Keratinocyte (primary cell): Measurements from ENCODE around the gene FAM53B.

Experiments
- CTCF ChIP-seq, 3 experiments: IDR thresholded peaks in 1 of 3; conservative IDR thresholded peaks in 1 of 3; optimal IDR thresholded peaks in 1 of 3; 2 replicates in 2 of 3; 3 replicates in 1 of 3; pipeline versions ENCODE3 to v1.5.1; 2011; ENCODE audit warnings: low read length in 3 of 3, mild to moderate bottlenecking in 3 of 3, moderate library complexity in 2 of 3, control low read depth in 1 of 3, inconsistent platforms in 1 of 3; ENCODE audit not compliant: insufficient read depth in 2 of 3; ENCODE audit errors: extremely low read depth in 1 of 3
- EZH2 ChIP-seq: IDR thresholded peaks from one replicate; pipeline ENCODE4 v1.6.1; 2012; ENCODE audit warnings: inconsistent platforms, mild to moderate bottlenecking, low read length, moderate library complexity

GRCh38 chr10:124661660-124662180 is 82.5 kb downstream of the FAM53B start:
- no peak for TF ChIP-seq EZH2
- TF ChIP-seq CTCF (optimal IDR thresholded peaks at IDR 0.05 in 1 of 3, IDR thresholded peaks at IDR 0.05 in 1 of 3, conservative IDR thresholded peaks at IDR 0.05 in 1 of 3; ENCODE audit: extremely low read depth in 1 of 3, insufficient read depth in 2 of 3, low read length in 3 of 3), result no peak
